ENCODE measurements around the gene DARS2.
"Not testable (repeated sequence)": the region's sequence is repeated elsewhere in the genome, so short reads cannot be mapped to it uniquely, and the experiment has no call there.

Gene DARS2

DNA sequence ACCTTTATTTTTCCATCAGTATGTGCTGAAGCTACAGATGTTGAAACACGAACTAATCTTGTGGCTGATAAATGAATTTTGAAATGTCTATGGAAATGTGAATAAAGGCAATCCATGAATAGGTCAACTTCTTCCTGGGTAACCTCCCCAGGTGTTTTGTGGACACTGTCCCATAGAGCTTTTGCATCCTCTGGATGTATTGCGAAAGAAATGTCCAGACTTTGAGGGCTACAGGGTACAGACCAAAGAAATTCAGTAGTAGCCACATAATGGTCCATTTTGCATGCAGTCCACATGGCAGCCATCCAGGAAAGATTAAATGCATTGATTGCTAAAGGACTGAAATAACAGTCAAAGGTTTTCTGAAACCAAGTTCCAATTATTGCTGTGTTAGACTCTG, 21.5 kb upstream of the DARS2 start:
- H3K4me3 ChIP-seq (ENCODE audit: low read depth, low read length): no peak overlapping the region
- TF ChIP-seq, protein P1, sequence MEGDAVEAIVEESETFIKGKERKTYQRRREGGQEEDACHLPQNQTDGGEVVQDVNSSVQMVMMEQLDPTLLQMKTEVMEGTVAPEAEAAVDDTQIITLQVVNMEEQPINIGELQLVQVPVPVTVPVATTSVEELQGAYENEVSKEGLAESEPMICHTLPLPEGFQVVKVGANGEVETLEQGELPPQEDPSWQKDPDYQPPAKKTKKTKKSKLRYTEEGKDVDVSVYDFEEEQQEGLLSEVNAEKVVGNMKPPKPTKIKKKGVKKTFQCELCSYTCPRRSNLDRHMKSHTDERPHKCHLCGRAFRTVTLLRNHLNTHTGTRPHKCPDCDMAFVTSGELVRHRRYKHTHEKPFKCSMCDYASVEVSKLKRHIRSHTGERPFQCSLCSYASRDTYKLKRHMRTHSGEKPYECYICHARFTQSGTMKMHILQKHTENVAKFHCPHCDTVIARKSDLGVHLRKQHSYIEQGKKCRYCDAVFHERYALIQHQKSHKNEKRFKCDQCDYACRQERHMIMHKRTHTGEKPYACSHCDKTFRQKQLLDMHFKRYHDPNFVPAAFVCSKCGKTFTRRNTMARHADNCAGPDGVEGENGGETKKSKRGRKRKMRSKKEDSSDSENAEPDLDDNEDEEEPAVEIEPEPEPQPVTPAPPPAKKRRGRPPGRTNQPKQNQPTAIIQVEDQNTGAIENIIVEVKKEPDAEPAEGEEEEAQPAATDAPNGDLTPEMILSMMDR (IDR thresholded peaks at IDR 0.05; ENCODE audit: borderline replicate concordance, insufficient read depth, low read depth, low read length): no peak

DNA sequence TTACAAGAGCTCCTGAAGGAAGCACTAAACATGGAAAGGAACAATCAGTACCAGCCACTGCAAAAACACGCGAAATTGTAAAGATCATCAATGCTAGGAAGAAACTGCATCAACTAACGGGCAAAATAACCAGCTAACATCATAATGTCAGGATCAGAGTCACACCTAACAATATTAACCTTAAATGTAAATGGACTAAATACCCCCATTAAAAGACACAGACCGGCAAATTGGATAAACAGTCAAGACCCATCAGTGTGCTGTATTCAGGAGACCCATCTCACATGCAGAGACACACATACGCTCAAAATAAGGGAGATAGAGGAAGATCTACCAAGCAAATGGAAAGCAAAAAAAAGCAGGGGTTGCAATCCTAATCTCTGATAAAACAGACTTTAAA, 10.8 kb upstream of the DARS2 start:
- H3K4me3 ChIP-seq (ENCODE audit: low read depth, low read length): not testable (repeated sequence)

DNA sequence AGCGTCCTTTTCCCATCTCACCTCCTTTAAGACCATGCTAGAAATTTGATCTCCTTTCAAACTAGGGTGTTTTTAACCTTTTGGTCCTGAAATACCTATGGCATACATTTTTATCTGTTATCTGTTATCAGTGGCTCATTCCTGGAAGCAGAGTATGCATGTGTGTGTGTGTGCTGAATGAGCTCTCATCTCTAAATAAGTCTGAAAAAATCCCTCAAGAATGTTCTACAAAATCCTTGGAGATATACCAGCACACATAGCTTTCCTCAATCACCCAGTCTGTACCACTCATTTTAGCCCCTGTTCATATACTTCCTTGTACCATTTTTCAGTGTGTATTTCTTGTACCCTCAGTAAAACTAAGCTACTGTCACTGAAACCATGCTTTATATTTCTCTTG, 6.0 kb upstream of the DARS2 start:
- H3K4me3 ChIP-seq (ENCODE audit: low read depth, low read length): no peak overlapping the region
- TF ChIP-seq, protein P1 (IDR thresholded peaks at IDR 0.05; ENCODE audit: borderline replicate concordance, insufficient read depth, low read depth, low read length): no peak

DNA sequence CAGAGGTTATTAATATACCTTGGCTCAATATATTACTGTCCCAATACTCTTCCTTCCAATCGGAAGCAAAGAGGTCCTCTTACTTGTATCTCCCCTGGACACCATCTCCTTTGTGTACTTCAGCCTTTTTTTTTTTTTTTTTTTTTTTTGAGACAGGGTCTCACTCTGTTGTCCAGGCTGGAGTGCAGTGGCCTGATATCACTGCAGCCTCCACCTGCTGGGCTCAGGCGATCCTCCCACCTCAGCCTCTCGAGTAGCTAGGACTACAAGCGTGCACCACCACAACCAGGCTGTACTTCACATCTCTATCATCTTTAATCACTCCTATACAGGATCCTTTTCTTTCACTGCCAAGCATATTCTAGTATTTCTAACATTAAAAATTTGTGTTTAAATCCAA, 2.8 kb upstream of the DARS2 start:
- TF ChIP-seq, protein P1 (IDR thresholded peaks at IDR 0.05; ENCODE audit: borderline replicate concordance, insufficient read depth, low read depth, low read length): no peak
- H3K4me3 ChIP-seq (ENCODE audit: low read depth, low read length): no peak overlapping the region

DNA sequence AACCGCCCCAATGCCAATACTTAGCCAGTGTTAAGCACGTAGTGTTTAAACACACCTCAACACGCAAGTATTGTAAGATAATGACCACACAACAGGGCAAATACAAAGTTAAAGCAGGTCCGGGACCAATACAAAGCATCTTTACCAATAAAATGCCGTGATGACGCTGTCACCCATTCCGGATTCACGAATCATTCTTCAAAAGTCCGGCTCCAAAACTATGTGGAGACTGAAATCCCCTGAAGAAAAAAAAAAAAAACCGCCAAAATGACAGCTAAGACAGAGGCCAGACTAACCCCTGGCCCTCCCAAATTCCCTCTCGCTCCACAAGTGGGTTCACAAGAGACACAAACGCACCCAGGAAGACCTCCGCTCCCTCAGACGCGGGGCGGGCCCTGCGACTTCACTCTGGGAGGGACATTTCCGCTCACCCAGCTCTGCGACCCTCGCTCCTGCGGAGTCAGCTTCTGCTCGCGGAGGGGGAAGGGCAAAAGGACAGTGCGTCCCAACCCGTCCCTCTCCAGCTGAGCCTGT, 625 bp upstream of the DARS2 start:
- TF ChIP-seq, protein P1 (IDR thresholded peaks at IDR 0.05; ENCODE audit: borderline replicate concordance, insufficient read depth, low read depth, low read length): no peak
- peak overlapping the region; percentile 63 for H3K4me3 ChIP-seq (ENCODE audit: low read depth, low read length)

DNA sequence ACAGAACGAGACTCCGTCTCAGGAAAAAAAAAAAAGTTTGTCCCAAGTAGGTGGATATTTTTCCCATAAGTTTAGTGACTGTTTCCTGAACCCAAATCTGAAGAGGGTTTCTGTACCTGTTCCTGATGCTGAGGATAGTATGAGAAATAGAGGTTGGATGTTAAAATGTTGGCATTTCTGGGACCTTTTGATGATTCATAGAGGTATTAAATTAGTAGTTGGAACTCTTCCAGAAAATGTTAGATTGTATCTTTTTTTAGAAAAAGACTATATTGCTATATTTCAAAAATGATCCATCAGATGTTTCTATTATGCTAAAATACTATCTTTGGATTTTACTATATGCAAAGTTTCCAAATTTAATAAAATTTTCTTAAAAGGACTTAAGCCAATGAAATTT, 3.1 kb downstream of the DARS2 start:
- TF ChIP-seq, protein P1 (IDR thresholded peaks at IDR 0.05; ENCODE audit: borderline replicate concordance, insufficient read depth, low read depth, low read length): no peak
- H3K4me3 ChIP-seq (ENCODE audit: low read depth, low read length): no peak overlapping the region

DNA sequence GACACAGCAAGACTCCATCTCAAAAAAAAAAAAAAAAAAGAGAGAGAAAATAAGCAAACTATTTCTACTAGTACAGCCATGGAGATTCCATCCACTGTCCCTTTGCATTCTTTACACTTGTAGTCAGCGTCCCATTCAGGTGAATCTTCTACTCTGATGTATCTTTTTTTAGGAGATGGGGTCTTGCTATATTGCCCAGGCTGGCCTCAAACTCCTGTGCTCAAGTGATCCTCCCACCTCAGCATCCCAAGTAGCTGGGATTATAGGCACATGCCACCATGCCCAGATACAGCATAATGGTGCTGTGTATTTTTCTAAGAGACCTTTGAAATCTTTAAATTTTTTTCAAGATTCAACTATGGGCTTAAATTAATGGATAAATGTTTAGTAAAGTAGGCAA, 8.3 kb downstream of the DARS2 start:
- TF ChIP-seq, protein P1 (IDR thresholded peaks at IDR 0.05; ENCODE audit: borderline replicate concordance, insufficient read depth, low read depth, low read length): no peak
- H3K4me3 ChIP-seq (ENCODE audit: low read depth, low read length): no peak overlapping the region

DNA sequence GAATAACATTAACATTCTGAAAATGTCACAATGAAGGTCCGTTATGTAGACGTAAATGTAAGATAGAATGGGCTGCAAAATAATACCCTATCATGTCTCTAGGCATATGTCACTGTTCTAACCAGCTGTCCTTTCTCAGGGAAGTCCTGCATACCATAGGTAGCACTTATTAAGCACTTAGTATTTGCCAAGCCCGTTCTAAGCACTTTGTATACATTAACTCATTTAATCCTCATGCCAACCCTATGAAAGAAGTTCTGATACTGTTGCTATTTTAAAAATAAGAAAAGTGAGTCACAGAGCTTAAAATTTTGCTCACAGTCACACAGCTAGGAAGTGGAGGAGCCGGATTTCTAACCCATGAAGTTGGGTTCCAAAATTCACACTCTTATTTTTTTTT, 27.6 kb downstream of the DARS2 start:
- no peak overlapping the region for H3K4me3 ChIP-seq (ENCODE audit: low read depth, low read length)
- TF ChIP-seq, protein P1 (IDR thresholded peaks at IDR 0.05; ENCODE audit: borderline replicate concordance, insufficient read depth, low read depth, low read length): no peak

Data from GM12875 (cell line).